Hematopoietic multipotent progenitor cell (in vitro differentiated cells): ENCODE results near the gene CPPED1. TPM values are rescaled to one million over a fixed set of nuclear protein-coding genes. Genes with fewer than 3 reads are reported as not detected.
"Not testable (repeated sequence)": the region's sequence is repeated elsewhere in the genome, so short reads cannot be mapped to it uniquely, and the experiment has no call there.

Experiments used
- DNase-seq, 3 donors: peaks; one replicate each; pipeline ENCODE4 v3.0.0-alpha.2; 2011 to 2015; ENCODE audit warnings: low read depth in 2 of 3, low spot score in 2 of 3
- total RNA-seq: library from RNA; depleted of rRNA; stranded (reverse); fragments of >200 nt; gene quantifications from one replicate; pipeline ENCODE4 v1.2.3, GENCODE V29; 2012

Gene CPPED1
- total RNA-seq, 1 donor = 40.9 TPM

DNA sequence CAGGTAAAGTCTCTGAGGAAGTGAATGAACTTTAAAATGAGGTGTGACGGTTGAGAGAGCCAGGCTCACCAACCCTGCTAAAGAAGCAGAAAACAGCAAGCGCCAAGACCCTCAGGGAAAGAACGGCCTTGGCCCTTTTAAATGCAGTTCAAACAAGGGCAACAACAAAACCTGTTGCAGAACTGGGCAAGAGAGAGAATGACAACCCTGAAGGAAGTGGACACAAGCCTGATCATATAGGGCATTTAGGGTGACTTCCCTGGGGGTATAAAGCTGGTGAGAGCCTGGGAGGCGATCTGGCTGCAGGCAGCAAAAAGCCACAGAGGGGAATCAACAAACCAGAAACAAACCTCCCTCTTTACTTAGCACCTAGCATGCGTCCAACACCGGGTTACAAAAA, 1.0 kb downstream of the CPPED1 start:
- DNase-seq = no peak

- DNase-seq = no peak
Observed at GRCh38 chr16:12802048-12802447, 1.6 kb downstream of the CPPED1 start.

DNA sequence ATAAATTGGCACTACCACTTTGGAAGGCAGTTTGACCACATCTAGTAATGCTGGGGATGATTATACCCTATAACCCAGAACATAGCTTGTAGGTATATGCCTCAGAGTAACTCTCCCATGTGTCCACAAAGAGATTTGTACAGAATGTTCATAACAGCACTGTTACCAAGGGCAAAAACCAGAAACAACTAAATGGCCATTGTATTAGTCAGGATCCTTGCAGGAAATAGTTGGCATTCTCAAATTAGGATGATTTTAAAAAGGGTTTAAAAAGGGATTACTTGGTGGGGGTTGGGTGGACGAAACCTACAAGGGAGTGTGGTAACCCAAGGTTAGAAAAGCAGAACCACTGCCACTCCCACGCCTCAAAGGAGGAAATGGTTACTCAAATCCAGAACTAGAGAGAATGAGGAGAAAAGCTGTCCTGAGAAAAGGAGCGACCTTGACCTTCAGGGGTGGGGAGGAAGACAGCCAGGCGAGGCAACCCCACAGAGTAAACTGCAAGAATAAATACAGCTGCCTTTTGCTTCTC, 2.1 kb downstream of the CPPED1 start:
- peak in 1 of 3 donors; percentile 33 for DNase-seq

DNA sequence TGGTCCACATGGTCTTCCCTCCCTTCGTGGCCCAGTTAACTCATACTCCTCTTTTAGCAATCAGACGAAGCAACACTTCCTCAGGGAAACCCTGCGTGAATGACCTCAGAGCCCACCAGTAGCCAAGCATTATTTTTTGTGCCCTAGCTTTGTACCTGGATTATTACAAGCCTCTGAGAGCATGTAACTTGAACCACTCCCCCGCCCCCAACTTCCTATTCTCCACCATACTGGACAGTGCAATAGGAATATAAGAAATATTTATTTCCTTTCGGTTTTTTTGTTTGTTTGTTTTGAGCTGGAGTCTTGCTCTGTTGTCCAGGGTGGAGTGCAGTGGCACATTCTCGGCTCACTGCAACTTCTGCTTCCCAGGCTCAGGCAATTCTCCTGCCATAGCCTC, 2.9 kb downstream of the CPPED1 start:
- DNase-seq = no peak

- not testable (repeated sequence) for DNase-seq
Observed at GRCh38 chr16:12799996-12800395, 3.7 kb downstream of the CPPED1 start.

DNA sequence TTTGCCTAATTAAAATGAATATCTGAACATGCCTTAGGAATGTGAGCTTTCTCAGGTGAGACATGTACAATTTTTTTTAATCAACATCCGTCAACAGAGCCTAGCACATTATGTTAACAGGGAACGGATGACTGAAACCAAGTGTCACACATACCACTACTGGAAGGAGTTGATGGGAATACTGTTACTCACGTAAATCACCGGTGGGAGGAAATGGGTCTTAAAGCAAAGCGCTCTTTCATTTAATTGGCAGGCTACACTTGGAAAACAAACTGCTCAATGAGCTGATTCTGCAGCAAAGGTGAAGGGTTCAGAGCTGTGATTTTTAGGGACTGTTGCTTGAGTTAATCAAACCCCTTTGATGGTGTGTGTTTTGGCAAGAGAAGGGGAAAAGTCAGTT, 4.8 kb downstream of the CPPED1 start:
- no peak for DNase-seq

DNA sequence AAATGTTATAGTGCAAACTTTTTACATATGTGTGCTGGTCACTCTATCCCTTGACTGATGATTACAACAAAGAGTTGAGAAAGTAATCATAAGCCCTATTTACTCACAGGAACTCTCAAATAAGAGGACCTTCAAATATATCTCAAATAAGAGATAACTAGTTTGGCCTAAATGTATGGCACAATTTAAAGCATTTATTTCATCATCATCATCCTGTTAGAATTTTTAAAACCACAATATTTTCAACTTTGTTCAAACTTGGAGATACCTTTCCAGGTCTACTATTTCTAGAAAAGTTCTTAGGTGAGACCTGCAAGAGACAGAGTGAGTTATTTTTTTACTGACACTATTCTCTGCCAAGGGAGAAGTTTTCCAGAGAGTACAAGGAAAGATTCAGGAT, 5.5 kb downstream of the CPPED1 start:
- DNase-seq = no peak

DNA sequence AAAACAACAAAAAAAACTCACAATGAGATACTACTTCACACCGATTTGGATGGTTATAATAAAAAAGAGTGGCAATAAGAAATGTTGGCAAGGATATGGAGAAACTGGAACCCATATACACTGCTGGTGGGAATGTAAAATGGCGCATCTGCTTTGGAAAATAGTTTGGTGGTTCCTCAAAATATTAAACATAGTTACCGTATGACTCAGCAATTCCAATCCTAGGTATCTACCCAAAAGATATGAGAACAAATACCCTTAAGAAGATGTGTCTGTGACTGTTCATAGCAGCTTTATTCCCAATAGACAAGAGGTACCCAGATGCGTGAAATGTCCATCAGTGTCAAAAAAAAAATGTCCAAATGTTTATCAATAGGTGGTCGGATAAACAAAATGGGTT, 7.2 kb downstream of the CPPED1 start:
- DNase-seq = no peak

DNA sequence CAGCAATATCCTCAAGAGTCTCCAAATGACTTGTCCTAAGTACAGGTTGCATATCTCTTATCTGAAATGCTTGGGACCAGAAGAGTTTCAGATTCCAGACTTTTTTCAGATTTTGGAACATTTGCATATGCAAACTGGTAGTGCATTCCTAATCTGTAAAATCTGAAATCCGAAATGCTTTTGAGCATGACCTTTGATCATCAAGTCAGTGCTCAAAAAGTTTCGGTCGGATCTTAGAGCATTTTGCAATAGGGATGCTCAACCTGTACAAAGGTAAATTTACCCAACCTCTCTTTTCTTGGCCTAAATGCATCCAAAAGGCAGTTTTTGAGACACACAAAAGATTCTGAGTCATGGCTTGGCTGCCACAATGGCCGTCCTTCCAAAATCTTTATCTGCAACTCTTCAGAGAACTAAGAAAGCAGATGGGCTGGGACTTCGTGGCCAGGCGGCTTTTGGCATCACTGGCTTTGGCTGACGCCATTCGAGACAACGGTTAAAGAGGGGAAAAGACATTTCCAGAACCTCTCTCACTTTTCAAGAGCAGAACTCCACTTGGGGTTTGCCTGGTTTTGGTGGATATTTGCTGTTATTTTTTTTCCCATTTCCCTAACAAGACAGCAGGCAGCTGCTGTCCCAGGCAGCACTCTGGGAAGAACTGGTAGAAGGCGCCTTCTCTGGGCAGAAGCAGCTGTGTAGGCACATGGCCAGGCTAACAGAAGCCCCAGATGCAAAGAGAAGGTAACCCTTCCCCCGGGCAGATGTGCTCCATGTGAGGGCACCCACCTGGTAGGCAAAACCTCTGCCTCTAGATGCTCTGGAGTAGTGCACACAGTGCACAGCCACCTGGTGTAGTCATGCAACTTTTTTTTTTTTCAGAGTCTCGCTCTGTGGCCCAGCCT, 8.9 kb downstream of the CPPED1 start:
- DNase-seq = peak in 1 of 3 donors; percentile 26

- DNase-seq = no peak
Observed at GRCh38 chr16:12793865-12794240, 9.8 kb downstream of the CPPED1 start.

DNA sequence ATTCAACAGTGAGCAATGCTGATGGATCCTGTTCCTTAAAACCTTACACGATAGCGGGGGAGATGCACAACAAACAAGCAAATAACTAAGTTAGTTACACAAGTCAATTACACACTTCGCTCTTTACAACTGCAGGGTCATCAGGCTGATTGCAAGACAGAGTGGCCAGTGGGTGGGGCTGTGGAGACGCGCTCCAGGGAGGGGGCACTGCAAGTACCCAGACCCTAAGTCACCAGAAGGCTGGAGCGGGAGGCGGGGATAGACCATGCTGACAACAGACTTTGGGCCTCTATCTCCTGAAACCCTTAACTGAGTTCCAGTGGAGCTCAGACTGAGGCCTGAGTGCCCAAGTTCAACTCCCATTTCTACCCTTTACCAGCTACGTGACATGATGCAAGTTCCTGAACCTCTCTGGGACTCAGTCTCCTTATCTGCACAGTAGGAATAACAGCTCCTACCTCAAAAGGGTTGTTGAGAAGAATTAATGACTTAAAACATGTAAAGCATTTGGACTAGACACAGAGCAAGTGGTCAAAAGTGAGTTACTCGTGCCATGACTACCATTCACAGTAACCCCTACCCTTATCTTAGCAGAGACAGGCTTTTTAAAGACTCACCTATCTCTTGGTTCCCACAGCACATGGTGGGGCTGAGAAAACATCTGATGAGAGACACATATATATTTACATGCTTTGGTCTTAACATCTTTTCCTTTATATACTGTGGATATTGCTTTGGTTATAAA, 10.4 kb downstream of the CPPED1 start:
- no peak for DNase-seq

- not testable (repeated sequence) for DNase-seq
Observed at GRCh38 chr16:12792528-12792927, 11.2 kb downstream of the CPPED1 start.

DNA sequence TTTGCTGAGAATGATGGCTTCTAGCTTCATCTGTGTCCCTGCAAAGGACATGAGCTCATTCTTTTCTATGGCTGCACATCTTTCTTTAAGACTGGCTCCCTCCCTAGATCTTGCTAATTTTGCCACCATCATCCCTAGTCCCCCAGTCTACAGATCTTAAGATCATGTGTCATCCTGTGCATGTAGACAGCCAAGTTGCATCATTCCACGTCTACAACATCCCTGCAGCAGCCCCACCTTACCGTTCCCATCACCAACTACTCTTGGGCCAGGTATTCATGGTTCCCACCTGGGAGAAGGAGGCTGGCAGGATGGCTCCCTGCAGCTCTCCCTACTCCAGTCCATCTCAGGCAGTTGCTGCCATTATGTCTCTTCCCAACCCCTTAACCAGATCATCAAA, 12.3 kb downstream of the CPPED1 start:
- no peak for DNase-seq

DNA sequence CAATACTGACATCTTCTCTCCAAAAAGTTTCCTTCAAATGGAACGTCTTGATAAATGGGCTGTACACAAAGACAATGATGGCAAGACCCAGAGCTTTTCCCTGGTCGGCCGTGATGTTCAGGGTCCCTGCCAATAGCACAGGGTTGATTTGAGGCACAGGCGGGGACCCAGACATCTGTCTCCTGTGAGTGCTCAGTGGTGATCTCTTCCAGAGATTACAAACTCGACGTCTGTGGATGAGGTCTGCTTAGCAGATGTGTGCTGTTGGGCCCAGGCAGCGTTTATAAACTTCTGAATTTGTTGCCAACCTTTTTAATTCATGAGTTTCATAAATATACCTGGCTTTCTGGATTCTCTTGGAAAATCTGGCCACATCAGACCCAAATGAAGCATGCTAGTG, 14.9 kb downstream of the CPPED1 start:
- DNase-seq = no peak

- no peak for DNase-seq
Observed at GRCh38 chr16:12786081-12786480, 17.6 kb downstream of the CPPED1 start.

- no peak for DNase-seq
Observed at GRCh38 chr16:12784076-12784475, 19.6 kb downstream of the CPPED1 start.

GRCh38 chr16:12781777-12782176, 21.9 kb downstream of the CPPED1 start:
- no peak for DNase-seq

DNA sequence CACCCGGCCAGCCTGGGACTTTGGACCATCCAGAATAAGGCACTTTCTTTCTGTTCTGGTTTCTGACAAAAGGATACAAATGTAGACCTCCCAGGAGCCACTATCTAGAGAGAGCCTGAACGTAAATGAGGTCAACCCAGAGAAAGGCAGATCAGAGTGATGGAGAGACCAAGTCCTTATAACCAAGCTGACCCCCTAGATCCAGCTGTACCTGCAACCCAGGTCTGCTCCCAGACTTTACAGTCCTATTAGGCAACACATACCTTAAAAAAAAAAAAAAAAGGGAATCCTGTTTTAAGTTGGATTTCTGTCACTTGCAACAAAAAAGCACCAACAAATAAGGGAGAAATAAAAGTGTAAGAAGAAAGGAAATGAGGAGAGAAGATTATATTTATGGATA, 23.2 kb downstream of the CPPED1 start:
- no peak for DNase-seq

DNA sequence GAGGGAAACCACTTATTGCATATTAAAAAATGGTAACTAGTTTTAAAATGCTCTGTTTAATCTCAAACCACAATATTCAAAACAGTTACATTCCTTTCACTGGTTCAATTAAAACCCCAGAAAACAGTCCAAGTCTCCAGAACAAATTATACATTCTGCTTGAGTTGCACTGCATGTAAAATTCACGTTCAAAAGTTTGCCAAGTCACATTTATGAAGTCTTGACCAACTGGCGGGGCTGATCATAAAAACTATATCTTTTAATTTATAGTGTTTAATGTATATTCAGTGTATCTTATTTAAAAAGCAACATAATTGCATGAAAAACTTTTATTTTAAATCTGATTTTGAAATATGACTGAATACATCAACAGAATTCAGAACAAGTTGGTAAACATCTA, 25.0 kb downstream of the CPPED1 start:
- DNase-seq = no peak

DNA sequence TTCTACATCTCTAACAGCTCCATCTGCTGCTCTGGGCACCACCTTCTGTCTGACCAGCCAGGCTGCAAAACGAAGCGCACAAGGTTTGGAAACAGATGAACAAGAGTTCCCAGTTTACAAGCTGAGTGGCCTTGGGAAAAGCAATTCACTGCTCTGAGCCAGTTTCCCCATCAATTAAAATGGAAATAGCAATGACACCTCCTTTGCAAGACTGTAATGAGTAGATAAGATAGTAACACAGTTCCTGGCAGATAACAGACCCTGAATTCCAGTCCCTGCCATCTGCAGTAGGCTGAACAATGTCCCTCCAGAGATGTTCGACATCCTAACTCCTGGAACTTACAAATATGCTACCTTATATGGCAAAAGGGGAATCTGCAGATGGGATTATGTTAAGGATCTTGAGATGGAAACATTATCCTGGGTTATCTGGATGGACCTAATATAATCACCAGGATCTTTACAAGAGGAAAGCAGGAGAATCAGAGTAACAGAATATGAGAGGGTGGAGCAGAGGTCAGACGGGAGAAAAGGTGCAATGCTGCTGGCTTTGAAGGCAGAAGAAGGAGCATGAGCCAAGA, 27.9 kb downstream of the CPPED1 start:
- no peak for DNase-seq

GRCh38 chr16:12773221-12773620, 30.5 kb downstream of the CPPED1 start:
- no peak for DNase-seq
